ENCODE data around the gene MRGPRX4. TPM values are rescaled to one million over a fixed set of nuclear protein-coding genes. Genes with fewer than 3 reads are reported as not detected.
"Not testable (repeated sequence)": the region's sequence is repeated elsewhere in the genome, so short reads cannot be mapped to it uniquely, and the experiment has no call there.

MRGPRX4 gene
- not detected for total RNA-seq
- long read RNA-seq, donor 1: 0 reads
- long read RNA-seq, donor 2: 0 reads

- DNase-seq (no peak), ATAC-seq (no peak)
- H3K9me3 ChIP-seq: no peaks in the 10 kb centered on the region
- TF ChIP-seq, protein P1, sequence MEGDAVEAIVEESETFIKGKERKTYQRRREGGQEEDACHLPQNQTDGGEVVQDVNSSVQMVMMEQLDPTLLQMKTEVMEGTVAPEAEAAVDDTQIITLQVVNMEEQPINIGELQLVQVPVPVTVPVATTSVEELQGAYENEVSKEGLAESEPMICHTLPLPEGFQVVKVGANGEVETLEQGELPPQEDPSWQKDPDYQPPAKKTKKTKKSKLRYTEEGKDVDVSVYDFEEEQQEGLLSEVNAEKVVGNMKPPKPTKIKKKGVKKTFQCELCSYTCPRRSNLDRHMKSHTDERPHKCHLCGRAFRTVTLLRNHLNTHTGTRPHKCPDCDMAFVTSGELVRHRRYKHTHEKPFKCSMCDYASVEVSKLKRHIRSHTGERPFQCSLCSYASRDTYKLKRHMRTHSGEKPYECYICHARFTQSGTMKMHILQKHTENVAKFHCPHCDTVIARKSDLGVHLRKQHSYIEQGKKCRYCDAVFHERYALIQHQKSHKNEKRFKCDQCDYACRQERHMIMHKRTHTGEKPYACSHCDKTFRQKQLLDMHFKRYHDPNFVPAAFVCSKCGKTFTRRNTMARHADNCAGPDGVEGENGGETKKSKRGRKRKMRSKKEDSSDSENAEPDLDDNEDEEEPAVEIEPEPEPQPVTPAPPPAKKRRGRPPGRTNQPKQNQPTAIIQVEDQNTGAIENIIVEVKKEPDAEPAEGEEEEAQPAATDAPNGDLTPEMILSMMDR (IDR thresholded peaks at IDR 0.05): no peak
- intact Hi-C loops (cut with DNase I, micrococcal nuclease): no loop called here
- no peak within 1 kb of the TSS for H3K4me3 ChIP-seq
- no peaks in the 10 kb centered on the region for H3K4me1 ChIP-seq (ENCODE audit: low read depth)
- no peaks in the 10 kb centered on the region for H3K36me3 ChIP-seq (ENCODE audit: low read depth)
Observed at GRCh38 chr11:18172666-18173065, at the start of gene MRGPRX4. Gene MRGPRX4 (plus strand): TSS chr11:18172837. CDS start chr11:18173257, 420 bp downstream.

GRCh38 chr11:18131115-18131514 lies 41.5 kb upstream of the MRGPRX4 start:
- H3K4me3 ChIP-seq; intact Hi-C loops (cut with DNase I, micrococcal nuclease); H3K36me3 ChIP-seq (ENCODE audit: low read depth); H3K4me1 ChIP-seq (ENCODE audit: low read depth); H3K9me3 ChIP-seq; DNase-seq; ATAC-seq: not testable (repeated sequence)

DNA sequence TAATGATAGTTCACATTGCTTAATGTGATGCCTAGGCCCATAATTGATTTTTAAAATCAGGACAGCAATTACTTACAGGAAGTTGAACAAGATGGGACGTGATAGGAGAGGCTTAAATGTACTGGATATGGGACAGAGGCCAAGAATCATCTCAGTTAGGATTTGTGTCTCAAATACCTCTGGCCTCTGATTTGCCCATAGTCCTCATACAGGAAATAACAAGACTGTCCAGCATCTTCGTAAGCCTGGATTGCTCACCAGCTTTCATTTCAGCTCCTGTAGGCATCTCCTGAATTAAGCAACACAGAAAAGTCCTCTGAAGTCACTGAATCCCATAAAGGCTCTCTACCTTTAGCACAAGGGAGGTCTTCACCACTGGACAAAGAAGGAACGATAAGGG lies 40.3 kb upstream of the MRGPRX4 start, which contains the start of gene MRGPRX3:
TSS of gene MRGPRX3 (plus strand) at position 231 of the 400 bp plus-strand sequence. CDS start 4,632 bp downstream, outside the sequence.
- intact Hi-C loops (cut with DNase I, micrococcal nuclease): no loop called here
- no peak for ATAC-seq
- TF ChIP-seq, protein P1 (IDR thresholded peaks at IDR 0.05): no peak
- no peaks in the 10 kb centered on the region for H3K4me1 ChIP-seq (ENCODE audit: low read depth)
- H3K36me3 ChIP-seq (ENCODE audit: low read depth): no peaks in the 10 kb centered on the region
- DNase-seq: no peak
- H3K9me3 ChIP-seq: no peaks in the 10 kb centered on the region
- H3K4me3 ChIP-seq: no peak within 1 kb of the TSS

DNA sequence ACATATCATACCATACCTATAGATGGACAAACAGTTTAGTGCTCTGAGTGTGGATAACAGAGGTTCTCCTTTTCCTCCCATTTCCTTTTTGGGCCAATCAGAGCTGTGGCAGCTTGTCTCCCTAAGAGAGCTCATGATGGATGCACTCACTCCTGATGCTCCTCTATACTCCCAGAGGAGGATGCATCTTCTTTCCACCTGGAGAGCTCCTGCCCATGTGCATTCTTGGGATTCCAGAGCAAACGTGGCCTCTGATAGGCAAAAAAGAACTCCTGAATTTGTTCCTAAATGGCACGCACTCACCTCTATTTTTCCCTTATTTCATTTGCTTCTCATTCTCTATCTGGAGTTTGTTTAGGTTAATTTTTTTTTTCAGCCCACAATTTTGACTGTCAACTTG lies 37.3 kb upstream of the MRGPRX4 start:
- H3K9me3 ChIP-seq: no peaks in the 10 kb centered on the region
- H3K4me3 ChIP-seq: no peak overlapping the region
- TF ChIP-seq, protein P1 (IDR thresholded peaks at IDR 0.05): no peak
- H3K36me3 ChIP-seq (ENCODE audit: low read depth): no peaks in the 10 kb centered on the region
- H3K4me1 ChIP-seq (ENCODE audit: low read depth): no peaks in the 10 kb centered on the region
- intact Hi-C loops (cut with DNase I, micrococcal nuclease): no loop called here
- DNase-seq (no peak), ATAC-seq (no peak)

GRCh38 chr11:18137186-18137800 lies 35.3 kb upstream of the MRGPRX4 start:
- DNase-seq: no peak
- no peaks in the 10 kb centered on the region for H3K36me3 ChIP-seq (ENCODE audit: low read depth)
- TF ChIP-seq, protein P1 (IDR thresholded peaks at IDR 0.05): no peak
- H3K9me3 ChIP-seq: no peaks in the 10 kb centered on the region
- H3K4me3 ChIP-seq: no peak overlapping the region
- no peak for ATAC-seq
- H3K4me1 ChIP-seq (ENCODE audit: low read depth): no peaks in the 10 kb centered on the region
- intact Hi-C loops (cut with DNase I, micrococcal nuclease): no loop called here

DNA sequence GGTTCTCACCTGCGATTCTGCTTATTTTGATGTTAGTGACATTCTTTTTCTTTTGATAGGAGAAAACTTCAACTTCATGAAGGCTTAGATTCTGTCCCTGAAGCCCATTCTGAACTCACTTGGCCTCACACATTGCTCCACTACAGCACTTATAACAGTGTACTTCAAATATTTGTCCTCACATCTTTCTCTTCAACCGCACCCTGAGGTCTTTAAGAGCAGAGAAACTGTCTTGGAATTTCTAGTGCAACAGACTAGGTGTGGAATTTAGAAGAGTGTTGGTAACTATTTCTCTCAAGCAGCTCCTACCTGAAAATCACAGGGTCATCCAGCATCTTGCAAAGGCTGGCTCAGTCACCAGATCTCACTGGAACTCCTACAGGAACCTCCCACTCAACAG lies 32.5 kb upstream of the MRGPRX4 start:
- Histone ChIP-seq H3K4me3 (no peak overlapping the region), H3K4me1 (ENCODE audit: low read depth) (no peaks in the 10 kb centered on the region), H3K9me3 (no peaks in the 10 kb centered on the region), H3K36me3 (ENCODE audit: low read depth) (no peaks in the 10 kb centered on the region)
- intact Hi-C loops (cut with DNase I, micrococcal nuclease): no loop called here
- no peak for DNase-seq
- ATAC-seq: no peak
- TF ChIP-seq, protein P1 (IDR thresholded peaks at IDR 0.05): no peak

Data from mucosa of descending colon (tissue), 3 donors.